Fibroblast of villous mesenchyme (primary cell): Measurements from ENCODE around the gene CTXN1. TPM values are rescaled to one million over a fixed set of nuclear protein-coding genes. Genes with fewer than 3 reads are reported as not detected.

Experiments used
- DNase-seq: peaks from one replicate; pipeline ENCODE4 v3.0.0-alpha.2; 2010; ENCODE audit warnings: low read depth
- H3K4me3 ChIP-seq: 2 replicates; pipeline ENCODE4 v1.5.1; 2011; ENCODE audit warnings: low read depth, mild to moderate bottlenecking, low read length
- total RNA-seq: library from RNA; depleted of rRNA; stranded (reverse); fragments of >200 nt; gene quantifications from 2 replicates; pipeline ENCODE4 v1.2.3, GENCODE V29; 2012
- TF ChIP-seq, protein P1 (sequence below): IDR thresholded peaks from 2 replicates; pipeline ENCODE4 v1.5.1; 2012; ENCODE audit warnings: low read depth, mild to moderate bottlenecking, low read length; ENCODE audit not compliant: insufficient read depth

CTXN1 gene
- total RNA-seq, 1 donor: 3.0 TPM

DNA sequence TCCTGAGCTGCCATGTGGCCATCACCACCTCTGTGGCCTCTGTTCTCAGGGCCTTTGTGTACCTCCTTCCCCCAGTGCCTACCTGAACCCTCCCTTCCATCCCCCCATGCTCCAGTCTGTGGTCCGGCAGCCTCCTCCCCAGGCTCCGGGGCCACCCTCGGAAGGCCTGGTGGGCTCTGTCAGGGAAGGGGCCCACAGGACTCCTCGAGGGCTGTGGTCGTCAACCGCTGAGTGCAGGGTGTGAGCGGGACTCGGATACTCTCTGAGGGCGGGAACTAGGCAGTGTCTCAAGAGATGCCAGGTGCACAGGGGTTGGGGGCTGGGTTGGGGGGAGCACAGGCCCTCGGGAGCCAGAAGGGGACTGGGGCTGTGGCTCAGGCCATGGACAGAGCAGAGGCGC lies 18.4 kb downstream of the CTXN1 start:
- no peak overlapping the region for H3K4me3 ChIP-seq
- TF ChIP-seq, protein P1, sequence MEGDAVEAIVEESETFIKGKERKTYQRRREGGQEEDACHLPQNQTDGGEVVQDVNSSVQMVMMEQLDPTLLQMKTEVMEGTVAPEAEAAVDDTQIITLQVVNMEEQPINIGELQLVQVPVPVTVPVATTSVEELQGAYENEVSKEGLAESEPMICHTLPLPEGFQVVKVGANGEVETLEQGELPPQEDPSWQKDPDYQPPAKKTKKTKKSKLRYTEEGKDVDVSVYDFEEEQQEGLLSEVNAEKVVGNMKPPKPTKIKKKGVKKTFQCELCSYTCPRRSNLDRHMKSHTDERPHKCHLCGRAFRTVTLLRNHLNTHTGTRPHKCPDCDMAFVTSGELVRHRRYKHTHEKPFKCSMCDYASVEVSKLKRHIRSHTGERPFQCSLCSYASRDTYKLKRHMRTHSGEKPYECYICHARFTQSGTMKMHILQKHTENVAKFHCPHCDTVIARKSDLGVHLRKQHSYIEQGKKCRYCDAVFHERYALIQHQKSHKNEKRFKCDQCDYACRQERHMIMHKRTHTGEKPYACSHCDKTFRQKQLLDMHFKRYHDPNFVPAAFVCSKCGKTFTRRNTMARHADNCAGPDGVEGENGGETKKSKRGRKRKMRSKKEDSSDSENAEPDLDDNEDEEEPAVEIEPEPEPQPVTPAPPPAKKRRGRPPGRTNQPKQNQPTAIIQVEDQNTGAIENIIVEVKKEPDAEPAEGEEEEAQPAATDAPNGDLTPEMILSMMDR: no peak
- DNase-seq: no peak

GRCh38 chr19:7907122-7907521 lies 18.8 kb downstream of the CTXN1 start:
- DNase-seq: no peak
- TF ChIP-seq, protein P1: no peak

GRCh38 chr19:7905859-7906258 lies 20.1 kb downstream of the CTXN1 start:
- DNase-seq: no peak
- TF ChIP-seq, protein P1: no peak
- H3K4me3 ChIP-seq: no peak overlapping the region

More at GRCh38 chr19:7907122-7907521, 18.8 kb downstream of the CTXN1 start:
- H3K4me3 ChIP-seq: no peak overlapping the region

GRCh38 chr19:7905268-7905667 lies 20.7 kb downstream of the CTXN1 start:
- H3K4me3 ChIP-seq: peak overlapping the region; percentile 88
- TF ChIP-seq, protein P1: no peak
- no peak for DNase-seq

DNA sequence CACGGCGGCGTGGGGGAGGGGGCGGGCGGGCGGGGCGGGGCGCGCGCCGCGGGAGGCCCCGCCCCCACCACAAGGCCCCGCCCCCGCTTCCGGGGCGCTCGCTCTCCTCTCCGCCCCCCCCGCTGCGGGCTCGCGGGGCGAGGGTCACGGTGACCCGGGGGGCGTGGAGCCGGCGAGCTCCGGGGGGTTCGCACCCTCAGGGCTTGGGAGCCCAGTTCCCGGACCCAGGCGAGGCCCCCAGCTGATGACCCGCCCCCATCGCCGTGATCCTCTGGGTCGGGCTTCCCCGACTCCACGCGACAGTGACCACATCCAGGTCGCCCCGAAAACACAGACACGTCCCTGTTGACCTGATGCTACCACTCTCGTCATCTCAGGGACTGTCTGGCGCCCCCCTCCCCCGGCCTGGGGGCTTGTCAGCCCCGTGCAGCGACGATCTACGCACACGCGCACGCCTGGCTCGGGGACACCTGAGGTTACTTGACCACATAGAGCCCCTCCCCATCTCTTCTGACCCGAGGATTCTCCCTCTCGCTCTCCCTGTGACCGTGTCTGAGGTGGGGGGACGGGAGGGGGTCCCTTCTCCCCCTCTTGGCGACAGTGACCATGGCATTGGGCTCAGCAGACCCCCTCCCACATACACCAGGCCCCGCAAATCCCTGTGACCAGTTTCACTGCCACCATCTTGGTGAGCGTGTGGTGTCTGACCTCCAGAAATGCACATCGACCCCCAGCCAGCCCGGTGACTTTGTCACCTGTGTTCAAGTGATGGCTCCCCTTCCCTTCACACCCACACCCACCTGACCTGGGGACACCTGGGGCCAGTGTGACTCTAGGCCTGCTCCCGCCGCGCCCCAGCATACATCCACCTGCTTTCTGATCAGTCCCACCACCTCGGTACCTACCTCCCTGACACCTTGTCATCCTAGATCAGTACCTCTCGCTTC lies 21.6 kb downstream of the CTXN1 start:
- H3K4me3 ChIP-seq: peak overlapping the region; percentile 88
- TF ChIP-seq, protein P1: no peak
- DNase-seq: peak; percentile 26

- TF ChIP-seq, protein P1: peak; percentile 29
- peak; percentile 99 for DNase-seq
- peak within 1 kb of the TSS; percentile 88 for H3K4me3 ChIP-seq
These were observed 22.5 kb downstream of the CTXN1 start, which contains the start of gene MAP2K7 for GRCh38 chr19:7903244-7904073. TSS of gene MAP2K7 (plus strand) at chr19:7903877. CDS start at chr19:7903945, 68 bp downstream.
